Activated naive CD4-positive, alpha-beta T cell treated with anti-CD3 and anti-CD28 coated beads, Interleukin-2, amount 50 U/mL, for 24 hours (primary cell): Measurements from ENCODE around the gene BCKDHB.
A peak's percentile ranks its signal among the peaks of the same experiment; 100 is the strongest.

ENCODE experiments used
- H3K27ac Mint-ChIP-seq: one replicate; pipeline ENCODE4 v1.8.0; 2021; ENCODE audit warnings: mild to moderate bottlenecking, mixed read lengths
- H3K27me3 Mint-ChIP-seq: one replicate; pipeline ENCODE4 v1.8.0; 2021; ENCODE audit warnings: mixed read lengths
- H3K36me3 Mint-ChIP-seq: one replicate; pipeline ENCODE4 v1.8.0; 2021; ENCODE audit warnings: mixed read lengths
- H3K4me1 Mint-ChIP-seq: one replicate; pipeline ENCODE4 v1.8.0; 2021; ENCODE audit warnings: mixed read lengths
- H3K4me3 Mint-ChIP-seq: one replicate; pipeline ENCODE4 v1.8.0; 2021; ENCODE audit warnings: mild to moderate bottlenecking, mixed read lengths
- H3K9me3 Mint-ChIP-seq: one replicate; pipeline ENCODE4 v1.8.0; 2021; ENCODE audit warnings: mixed read lengths

The BCKDHB gene

DNA sequence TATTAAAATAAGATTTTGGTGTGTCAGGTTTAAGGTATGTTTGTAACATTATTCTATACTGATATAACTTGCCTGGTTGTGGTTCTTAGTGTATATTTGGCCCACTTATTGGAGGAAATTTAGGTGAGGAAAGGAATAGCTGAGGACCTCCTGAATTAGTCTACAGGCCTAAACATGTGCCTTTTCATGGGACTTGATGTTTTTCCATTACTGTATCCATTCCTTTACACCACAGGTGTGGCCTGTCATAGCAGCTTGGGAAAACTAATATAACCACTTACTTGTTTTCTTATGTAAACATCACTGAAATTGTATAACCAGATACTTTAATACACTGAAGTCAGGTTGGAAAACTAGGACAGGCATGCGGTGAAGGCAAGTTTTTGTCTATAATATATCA is 27.6 kb downstream of the BCKDHB start:
- Mint-ChIP-seq H3K4me3 (no peak overlapping the region), H3K27ac (no peak overlapping the region), H3K36me3 (peaks cover 10% of the 10 kb centered on the region), H3K9me3 (no peaks in the 10 kb centered on the region), H3K27me3 (no peaks in the 10 kb centered on the region), H3K4me1 (no peaks in the 10 kb centered on the region)

DNA sequence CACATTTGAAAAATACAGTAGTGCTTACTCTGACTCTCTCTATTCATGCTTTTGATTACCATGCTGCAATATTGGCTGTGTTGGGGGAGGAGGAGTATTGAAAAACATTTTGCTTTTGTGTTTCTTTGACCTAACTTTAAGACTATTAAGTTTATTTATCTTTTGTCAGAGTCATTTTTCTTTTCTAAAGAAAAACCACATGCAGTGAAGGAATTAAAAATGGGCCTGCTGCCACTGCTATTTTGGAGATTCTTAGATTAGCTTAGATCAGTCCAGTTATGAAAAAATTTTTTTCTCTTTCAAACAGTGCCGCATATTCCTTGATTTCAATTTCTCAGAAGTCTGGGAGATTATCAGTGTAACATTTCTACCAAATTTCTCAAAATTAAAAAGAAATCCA is 36.1 kb downstream of the BCKDHB start:
- Mint-ChIP-seq H3K4me3 (no peak overlapping the region), H3K4me1 (no peaks in the 10 kb centered on the region), H3K27ac (no peak overlapping the region), H3K36me3 (peaks cover 27% of the 10 kb centered on the region), H3K27me3 (no peaks in the 10 kb centered on the region), H3K9me3 (no peaks in the 10 kb centered on the region)

DNA sequence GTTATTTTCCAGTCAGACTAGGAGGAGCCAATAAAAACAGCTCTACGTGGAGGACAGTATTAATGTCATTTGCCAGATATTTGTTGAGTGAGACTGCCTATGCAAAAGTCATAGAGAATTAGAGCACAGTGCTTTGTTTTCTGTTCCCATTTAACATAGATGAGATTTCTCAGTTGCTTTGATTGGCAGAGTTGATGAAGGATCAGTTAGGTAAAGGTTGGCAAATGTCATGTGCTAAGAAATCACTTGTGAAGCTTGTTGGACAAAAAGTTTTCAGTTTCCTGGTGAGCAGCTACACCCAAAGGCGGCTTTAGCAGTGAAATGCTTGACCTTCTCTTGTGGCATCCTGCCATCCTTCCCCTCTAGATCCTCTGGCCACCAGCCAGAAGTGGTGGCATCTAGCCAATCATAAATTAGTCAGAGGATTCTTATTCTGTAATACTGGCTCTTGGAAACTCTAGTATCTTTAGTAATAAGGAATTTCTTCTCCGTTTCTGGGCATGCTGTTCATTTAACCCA is 37.0 kb downstream of the BCKDHB start:
- Mint-ChIP-seq H3K4me3 (no peak overlapping the region), H3K27me3 (no peaks in the 10 kb centered on the region), H3K27ac (no peak overlapping the region), H3K9me3 (no peaks in the 10 kb centered on the region), H3K36me3 (peaks cover 30% of the 10 kb centered on the region), H3K4me1 (no peaks in the 10 kb centered on the region)

DNA sequence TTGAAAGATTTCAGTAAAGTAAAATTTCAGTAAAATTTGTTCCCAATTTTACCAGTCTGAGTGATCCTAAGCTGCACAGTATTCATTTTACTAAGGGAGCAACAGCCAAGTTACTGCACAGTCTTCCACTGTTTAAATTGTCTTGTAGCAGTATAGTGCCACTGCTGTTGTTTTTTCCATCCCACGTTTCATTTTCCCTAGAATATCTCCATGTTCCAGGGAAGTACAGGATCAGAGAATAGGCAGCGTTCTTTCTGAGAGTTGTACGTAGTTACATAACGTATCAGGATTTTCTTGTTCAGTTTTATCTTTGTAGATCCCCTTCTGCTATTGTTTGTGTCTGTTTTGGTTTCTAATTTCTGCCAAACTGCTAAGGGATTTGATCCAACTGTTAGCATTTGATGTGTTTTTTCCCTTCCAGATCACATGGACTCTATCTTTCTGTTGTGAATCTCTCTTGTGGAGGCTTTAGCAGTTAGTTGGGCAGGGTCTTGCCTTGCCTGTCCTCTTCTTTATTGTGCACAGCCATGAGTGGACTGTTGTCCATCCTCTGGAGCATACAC is 38.4 kb downstream of the BCKDHB start:
- H3K9me3 Mint-ChIP-seq: no peaks in the 10 kb centered on the region
- H3K27ac Mint-ChIP-seq: no peak overlapping the region
- H3K4me1 Mint-ChIP-seq: no peaks in the 10 kb centered on the region
- H3K36me3 Mint-ChIP-seq: peaks cover 26% of the 10 kb centered on the region
- H3K4me3 Mint-ChIP-seq: no peak overlapping the region
- H3K27me3 Mint-ChIP-seq: no peaks in the 10 kb centered on the region

DNA sequence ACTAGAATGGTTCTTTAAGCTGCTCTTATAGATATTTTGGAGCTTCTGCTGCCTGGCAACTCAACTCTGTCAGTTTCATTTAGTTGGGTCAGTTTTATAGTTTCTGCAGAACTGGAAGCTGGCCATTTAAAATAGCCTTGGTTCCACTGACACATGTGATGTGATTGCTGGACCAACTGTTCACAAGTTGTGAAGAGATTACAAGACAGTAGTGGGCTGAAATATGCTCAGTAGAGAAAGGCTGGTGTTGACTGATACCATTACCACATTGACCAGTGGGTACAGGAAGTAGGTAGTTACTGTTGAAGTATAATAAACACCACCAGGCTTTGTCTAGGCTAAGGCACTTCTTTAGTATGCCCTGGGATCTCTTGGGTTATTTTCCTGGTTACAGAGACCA is 39.0 kb downstream of the BCKDHB start:
- Mint-ChIP-seq H3K27ac (no peak overlapping the region), H3K4me1 (no peaks in the 10 kb centered on the region), H3K4me3 (no peak overlapping the region), H3K36me3 (peaks cover 26% of the 10 kb centered on the region), H3K9me3 (no peaks in the 10 kb centered on the region), H3K27me3 (no peaks in the 10 kb centered on the region)

DNA sequence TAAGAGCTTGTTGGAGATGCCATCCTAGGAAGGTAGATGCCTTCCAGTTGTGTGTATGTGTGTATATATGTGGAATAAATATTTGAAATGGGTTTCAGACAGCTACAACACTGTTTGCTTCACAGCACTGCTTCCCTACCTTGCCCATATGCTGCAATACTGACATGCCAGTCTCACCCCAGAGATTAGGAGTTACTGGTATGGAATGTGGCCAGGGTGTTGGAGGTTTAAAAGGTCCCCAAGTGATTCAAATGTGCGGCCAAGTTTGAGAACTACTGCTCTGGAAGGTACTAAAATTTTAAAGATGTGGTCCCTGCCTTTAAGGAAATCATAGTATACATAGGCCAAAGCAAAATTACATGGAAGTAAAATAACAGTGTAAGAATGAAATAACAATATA is 39.5 kb downstream of the BCKDHB start:
- H3K27me3 Mint-ChIP-seq: no peaks in the 10 kb centered on the region
- no peak overlapping the region for H3K27ac Mint-ChIP-seq
- no peaks in the 10 kb centered on the region for H3K4me1 Mint-ChIP-seq
- H3K4me3 Mint-ChIP-seq: no peak overlapping the region
- H3K36me3 Mint-ChIP-seq: peaks cover 23% of the 10 kb centered on the region
- H3K9me3 Mint-ChIP-seq: no peaks in the 10 kb centered on the region

DNA sequence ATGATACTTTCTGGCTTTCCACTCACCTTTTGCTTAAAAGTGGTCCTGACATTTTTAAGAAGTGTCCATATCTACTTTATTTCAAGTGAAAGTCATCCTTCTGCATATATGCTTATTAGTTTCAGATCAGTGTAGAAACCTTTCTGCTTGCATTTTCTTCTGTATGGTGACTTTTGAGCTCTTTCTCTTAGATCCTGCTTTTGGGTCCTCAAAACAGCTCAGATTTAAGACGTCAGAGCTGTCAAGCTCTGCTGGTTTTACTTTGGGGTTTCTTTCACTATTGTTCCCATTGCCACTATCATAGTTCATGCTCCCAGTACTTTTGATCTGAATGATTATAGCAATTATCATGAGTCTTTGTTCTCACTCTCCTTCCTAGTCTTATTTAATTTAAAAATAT is 41.7 kb downstream of the BCKDHB start:
- Mint-ChIP-seq H3K9me3 (no peaks in the 10 kb centered on the region), H3K36me3 (peaks cover 18% of the 10 kb centered on the region), H3K27me3 (no peaks in the 10 kb centered on the region), H3K4me3 (no peak overlapping the region), H3K27ac (no peak overlapping the region), H3K4me1 (no peaks in the 10 kb centered on the region)

DNA sequence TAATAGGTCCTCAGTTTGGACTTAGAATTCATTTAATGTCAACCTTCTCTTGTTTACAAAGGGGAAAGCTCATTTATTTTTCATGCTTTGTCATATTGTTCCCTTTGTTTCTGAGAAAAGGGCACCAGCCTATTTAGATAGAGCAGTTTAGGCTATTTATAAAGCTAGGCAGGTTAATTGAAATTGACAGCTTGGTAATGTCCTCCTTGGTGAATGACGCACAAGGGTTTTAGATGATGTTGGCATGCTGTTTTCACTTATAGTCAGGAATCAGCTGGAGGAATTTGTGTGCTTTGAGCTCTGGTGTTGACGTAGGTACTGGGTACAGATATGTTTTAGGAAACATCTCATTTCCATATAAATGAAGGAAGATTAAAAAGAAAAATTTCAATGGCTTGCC is 45.2 kb downstream of the BCKDHB start:
- no peaks in the 10 kb centered on the region for H3K27me3 Mint-ChIP-seq
- peaks cover 10% of the 10 kb centered on the region for H3K36me3 Mint-ChIP-seq
- H3K4me1 Mint-ChIP-seq: no peaks in the 10 kb centered on the region
- H3K4me3 Mint-ChIP-seq: no peak overlapping the region
- H3K9me3 Mint-ChIP-seq: no peaks in the 10 kb centered on the region
- H3K27ac Mint-ChIP-seq: no peak overlapping the region

DNA sequence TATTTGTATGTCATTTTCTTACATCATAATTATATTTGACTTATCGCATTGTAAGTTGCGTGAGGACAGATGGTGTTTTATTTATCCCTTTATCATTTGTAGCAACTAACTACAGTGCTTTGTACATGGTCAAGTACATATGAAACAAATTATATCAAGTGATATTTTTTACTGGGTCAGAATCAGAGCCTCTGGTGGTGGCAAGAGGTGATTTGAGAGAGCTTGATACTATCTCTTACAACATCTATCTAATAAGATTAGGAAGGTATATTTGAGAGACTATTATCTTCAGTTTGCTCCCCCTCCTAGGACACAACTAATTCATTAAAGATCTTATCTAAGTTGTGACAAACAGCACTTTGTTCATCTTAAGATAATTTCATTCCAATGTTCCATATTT is 47.7 kb downstream of the BCKDHB start:
- no peaks in the 10 kb centered on the region for H3K27me3 Mint-ChIP-seq
- H3K4me1 Mint-ChIP-seq: no peaks in the 10 kb centered on the region
- no peak overlapping the region for H3K27ac Mint-ChIP-seq
- H3K4me3 Mint-ChIP-seq: no peak overlapping the region
- peaks cover 6% of the 10 kb centered on the region for H3K36me3 Mint-ChIP-seq
- no peaks in the 10 kb centered on the region for H3K9me3 Mint-ChIP-seq

DNA sequence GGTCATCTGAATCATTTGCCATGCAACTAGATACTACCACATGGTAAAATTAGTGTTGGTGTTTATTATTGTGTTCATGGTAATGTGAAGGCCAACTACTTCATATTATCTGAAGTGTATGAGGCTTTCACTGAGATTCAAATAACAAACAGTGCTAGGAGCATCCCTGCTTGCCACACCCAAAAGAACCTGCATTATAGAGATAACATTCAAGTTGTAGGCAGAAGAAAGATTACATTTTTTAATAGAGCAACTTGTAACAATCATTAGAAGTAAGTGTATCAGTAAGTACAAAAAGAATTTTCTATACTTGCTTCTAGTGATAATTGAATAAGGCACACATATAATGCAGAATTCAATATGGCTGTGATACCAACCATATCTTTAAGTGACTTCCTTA is 49.8 kb downstream of the BCKDHB start:
- Mint-ChIP-seq H3K4me3 (no peak overlapping the region), H3K4me1 (no peaks in the 10 kb centered on the region)

DNA sequence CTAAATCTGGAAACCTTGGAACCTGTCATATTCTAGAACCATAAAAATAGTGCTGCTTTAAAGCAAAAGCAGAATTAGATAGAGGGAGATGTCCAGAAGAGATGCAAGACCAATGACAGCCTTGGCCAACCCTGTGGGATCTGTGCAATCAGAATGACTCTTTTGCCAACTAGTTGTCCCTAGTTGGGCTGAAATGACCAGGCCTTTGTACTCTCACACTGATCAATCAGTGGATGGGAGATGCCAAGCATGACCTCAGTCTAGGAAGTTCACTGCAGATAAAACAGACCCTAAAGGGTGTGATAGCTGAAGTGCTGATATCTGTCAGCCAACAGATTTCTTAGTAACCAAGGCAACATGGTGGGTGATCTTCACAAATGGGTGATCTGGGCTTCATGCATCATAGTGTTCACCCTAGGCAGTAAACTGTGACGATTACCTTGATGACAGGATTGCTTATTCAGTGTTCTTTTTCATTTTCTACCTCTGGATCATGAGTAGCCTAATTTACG is 52.1 kb downstream of the BCKDHB start:
- peaks cover 6% of the 10 kb centered on the region for H3K36me3 Mint-ChIP-seq
- H3K4me3 Mint-ChIP-seq: no peak overlapping the region
- no peak overlapping the region for H3K27ac Mint-ChIP-seq
- H3K9me3 Mint-ChIP-seq: no peaks in the 10 kb centered on the region
- no peaks in the 10 kb centered on the region for H3K27me3 Mint-ChIP-seq
- no peaks in the 10 kb centered on the region for H3K4me1 Mint-ChIP-seq

More for the DNA sequence above, 49.8 kb downstream of the BCKDHB start:
- Mint-ChIP-seq H3K9me3 (no peaks in the 10 kb centered on the region), H3K27me3 (no peaks in the 10 kb centered on the region), H3K36me3 (peaks cover 6% of the 10 kb centered on the region), H3K27ac (no peak overlapping the region)

DNA sequence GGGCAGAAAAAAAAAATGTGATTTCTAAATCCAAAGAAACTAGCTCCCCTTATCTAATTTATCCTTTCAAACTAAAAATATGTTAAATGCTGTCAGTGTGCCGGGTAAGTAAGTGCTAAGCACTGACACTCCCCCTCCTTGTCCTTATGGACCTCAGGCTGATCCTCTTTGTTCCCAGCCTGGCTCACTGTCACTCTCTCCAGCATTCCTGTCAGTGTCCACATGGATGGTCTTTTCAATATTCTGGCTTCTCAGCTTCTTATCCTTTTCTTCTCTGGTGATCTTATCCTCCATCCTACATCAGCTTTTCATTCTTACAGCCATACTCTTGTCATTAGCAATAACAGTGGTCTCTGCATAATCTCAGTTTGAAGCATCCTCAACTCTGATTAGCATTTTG is 55.0 kb downstream of the BCKDHB start:
- Mint-ChIP-seq H3K27me3 (no peaks in the 10 kb centered on the region), H3K4me3 (no peak overlapping the region), H3K9me3 (no peaks in the 10 kb centered on the region), H3K4me1 (peaks cover 5% of the 10 kb centered on the region), H3K36me3 (peaks cover 3% of the 10 kb centered on the region), H3K27ac (no peak overlapping the region)

DNA sequence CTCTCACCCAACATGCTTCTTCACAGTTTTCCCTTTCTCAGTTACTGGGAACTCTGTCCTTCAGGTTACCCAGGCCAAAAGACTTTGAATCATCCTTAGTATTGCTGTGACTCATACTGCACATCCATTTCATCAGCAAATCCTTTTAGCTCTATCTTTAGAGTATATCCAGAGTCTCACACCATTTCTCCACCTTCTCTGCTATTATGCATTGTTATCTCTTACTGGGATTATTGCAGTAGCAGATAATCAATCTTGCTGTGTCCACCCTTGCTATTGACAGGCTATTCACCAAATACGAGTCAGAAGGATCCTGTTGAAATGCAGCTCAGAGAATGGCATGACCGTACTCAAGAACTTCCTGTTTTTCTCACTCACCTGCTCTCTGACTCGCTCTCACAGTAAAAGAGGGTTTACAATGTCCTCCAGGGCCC is 57.3 kb downstream of the BCKDHB start:
- no peaks in the 10 kb centered on the region for H3K9me3 Mint-ChIP-seq
- peaks cover 5% of the 10 kb centered on the region for H3K4me1 Mint-ChIP-seq
- no peak overlapping the region for H3K27ac Mint-ChIP-seq
- H3K4me3 Mint-ChIP-seq: no peak overlapping the region
- H3K36me3 Mint-ChIP-seq: peaks cover 7% of the 10 kb centered on the region
- H3K27me3 Mint-ChIP-seq: no peaks in the 10 kb centered on the region

DNA sequence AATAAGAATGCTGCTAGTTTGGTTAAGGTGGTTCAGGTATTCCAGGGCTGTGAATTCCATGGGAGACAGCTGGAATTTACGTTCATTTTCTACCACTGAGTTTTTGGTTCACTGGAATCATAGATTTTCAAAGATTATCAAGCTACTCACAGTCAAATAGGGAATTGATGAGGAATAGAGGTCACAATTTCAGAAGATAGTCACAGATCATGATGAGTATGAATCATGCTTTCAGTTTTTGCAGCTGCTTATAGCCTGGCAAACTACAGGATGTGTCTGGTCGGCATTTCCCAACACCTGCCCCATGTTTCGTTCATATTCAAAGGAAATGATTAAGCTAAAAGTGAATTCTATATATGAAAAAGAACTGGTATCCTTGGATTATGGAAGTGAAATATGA is 58.7 kb downstream of the BCKDHB start:
- Mint-ChIP-seq H3K4me3 (peak overlapping the region; percentile 57), H3K27me3 (no peaks in the 10 kb centered on the region), H3K36me3 (peaks cover 11% of the 10 kb centered on the region), H3K27ac (peak overlapping the region; percentile 33), H3K4me1 (peaks cover 5% of the 10 kb centered on the region), H3K9me3 (no peaks in the 10 kb centered on the region)

DNA sequence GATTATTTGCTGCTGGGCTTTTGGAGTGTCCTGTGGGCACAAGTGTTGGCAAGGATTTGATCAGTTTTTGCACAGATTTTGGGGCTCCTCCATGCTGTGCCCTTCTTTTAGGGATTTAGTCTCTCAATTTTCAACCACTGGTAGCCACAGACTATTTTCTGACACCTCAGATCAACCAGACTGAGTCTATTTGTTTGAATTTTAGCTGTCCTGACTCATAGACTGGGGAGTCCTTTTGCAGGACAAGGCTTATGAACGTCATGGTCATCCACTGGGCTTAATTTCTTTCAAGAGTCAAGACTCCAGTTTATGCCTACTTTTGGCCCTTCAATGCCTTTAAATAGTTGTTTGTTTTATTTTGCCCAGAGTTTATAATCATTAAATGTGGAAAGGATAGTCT is 59.3 kb downstream of the BCKDHB start:
- Mint-ChIP-seq H3K9me3 (no peaks in the 10 kb centered on the region), H3K4me1 (peaks cover 5% of the 10 kb centered on the region), H3K27me3 (no peaks in the 10 kb centered on the region), H3K4me3 (no peak overlapping the region), H3K27ac (no peak overlapping the region), H3K36me3 (peaks cover 15% of the 10 kb centered on the region)

DNA sequence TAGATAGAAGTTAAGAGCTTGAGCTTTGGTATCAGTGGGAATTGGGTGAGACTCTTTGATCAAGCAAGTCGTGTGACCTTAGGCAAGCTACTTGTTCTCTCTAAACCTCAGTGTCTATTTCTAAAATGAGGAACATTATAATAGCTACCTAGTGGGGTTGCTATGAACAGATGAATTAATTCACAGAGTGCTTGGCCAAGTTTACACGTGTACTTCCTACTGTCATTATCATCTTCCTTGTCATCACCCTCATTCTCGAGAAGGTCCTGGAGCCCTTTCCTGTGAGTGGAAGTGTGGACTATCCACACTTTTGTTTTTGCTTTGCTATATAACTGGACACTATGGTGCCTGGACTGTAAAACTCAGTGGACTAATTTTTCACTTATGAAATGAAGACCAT is 64.0 kb downstream of the BCKDHB start:
- Mint-ChIP-seq H3K27me3 (no peaks in the 10 kb centered on the region), H3K27ac (no peak overlapping the region), H3K4me3 (no peak overlapping the region), H3K4me1 (peaks cover 4% of the 10 kb centered on the region), H3K36me3 (peaks cover 32% of the 10 kb centered on the region), H3K9me3 (no peaks in the 10 kb centered on the region)

DNA sequence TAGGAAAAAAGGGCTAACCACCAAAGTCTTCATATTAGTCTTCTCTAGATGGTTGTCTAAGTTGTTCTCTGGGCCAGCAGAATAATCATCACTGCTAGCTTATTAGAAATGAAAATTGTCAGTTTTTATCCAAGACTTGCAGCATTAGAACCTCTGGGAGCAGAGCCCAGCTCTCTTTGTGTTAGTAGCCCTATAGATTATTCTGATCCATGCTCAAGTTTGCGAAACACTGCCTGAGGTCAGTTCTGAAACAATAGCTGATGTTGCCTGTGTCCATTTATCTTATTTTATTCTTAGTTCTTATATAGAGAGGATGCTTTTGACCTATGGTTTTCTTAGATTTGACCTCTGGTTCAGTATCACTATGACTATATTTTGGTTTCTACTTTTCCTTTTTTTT is 66.9 kb downstream of the BCKDHB start:
- Mint-ChIP-seq H3K4me3 (no peak overlapping the region), H3K9me3 (no peaks in the 10 kb centered on the region), H3K4me1 (no peaks in the 10 kb centered on the region), H3K27ac (no peak overlapping the region), H3K27me3 (no peaks in the 10 kb centered on the region), H3K36me3 (peaks cover 32% of the 10 kb centered on the region)
